Measurements from ENCODE around the gene ENOX2. TPM values are rescaled to one million over a fixed set of nuclear protein-coding genes. Genes with fewer than 3 reads are reported as not detected.
"Not testable (repeated sequence)": the region's sequence is repeated elsewhere in the genome, so short reads cannot be mapped to it uniquely, and the experiment has no call there.

Gene ENOX2
- total and polyA plus RNA-seq, 4 donors: 9.0 to 39.6 (median 22.7) TPM

GRCh38 chrX:130827648-130828047, 75.4 kb downstream of the ENOX2 start:
- intact Hi-C loops (cut with DNase I): no loop called here
- no peak overlapping the region for H3K4me3 ChIP-seq (ENCODE audit: low read length in 2 of 2)
- ATAC-seq (ENCODE audit: low FRiP score): no peak
- H3K9me3 ChIP-seq (ENCODE audit: control insufficient read depth, low read length): no peaks in the 10 kb centered on the region
- WGBS, 2 donors: 52 to 91% methylated on average over 2 of the region's 2 CpGs
- no peaks in the 10 kb centered on the region for H3K27me3 ChIP-seq (ENCODE audit: control insufficient read depth in 1 of 2, insufficient read depth in 2 of 2, low read length in 1 of 2)
- DNase-seq: no peak
- peaks cover 2% of the 10 kb centered on the region in 2 donors for H3K4me1 ChIP-seq (ENCODE audit: control insufficient read depth in 1 of 2, insufficient read depth in 2 of 2, low read length in 2 of 2)
- no peaks in the 10 kb centered on the region for H3K36me3 ChIP-seq (ENCODE audit: control insufficient read depth in 1 of 2, insufficient read depth in 2 of 2, low read length in 1 of 2)
- H3K27ac ChIP-seq (ENCODE audit: low read depth in 1 of 2, low read length in 2 of 2): no peak overlapping the region

- no peaks in the 10 kb centered on the region for H3K36me3 ChIP-seq (ENCODE audit: control insufficient read depth in 1 of 2, insufficient read depth in 2 of 2, low read length in 1 of 2)
- peaks cover 0 to 2% of the 10 kb centered on the region in 2 donors for H3K4me1 ChIP-seq (ENCODE audit: control insufficient read depth in 1 of 2, insufficient read depth in 2 of 2, low read length in 2 of 2)
- no peaks in the 10 kb centered on the region for H3K27me3 ChIP-seq (ENCODE audit: control insufficient read depth in 1 of 2, insufficient read depth in 2 of 2, low read length in 1 of 2)
- H3K4me3 ChIP-seq (ENCODE audit: low read length in 2 of 2): no peak overlapping the region
- intact Hi-C loops (cut with DNase I): no loop called here
- DNase-seq (no peak), ATAC-seq (ENCODE audit: low FRiP score) (no peak)
- 31 to 46% methylated on average over 1 of the region's 1 CpG for WGBS, 2 donors
- H3K9me3 ChIP-seq (ENCODE audit: control insufficient read depth, low read length): no peaks in the 10 kb centered on the region
- H3K27ac ChIP-seq (ENCODE audit: low read depth in 1 of 2, low read length in 2 of 2): no peak overlapping the region
Measured at GRCh38 chrX:130826249-130826648, 76.8 kb downstream of the ENOX2 start.

- intact Hi-C loops (cut with DNase I): no loop called here
- H3K9me3 ChIP-seq (ENCODE audit: control insufficient read depth, low read length): no peaks in the 10 kb centered on the region
- peaks cover 0 to 2% of the 10 kb centered on the region in 2 donors for H3K4me1 ChIP-seq (ENCODE audit: control insufficient read depth in 1 of 2, insufficient read depth in 2 of 2, low read length in 2 of 2)
- 89 to 97% methylated on average over 2 of the region's 2 CpGs for WGBS, 2 donors
- no peaks in the 10 kb centered on the region for H3K27me3 ChIP-seq (ENCODE audit: control insufficient read depth in 1 of 2, insufficient read depth in 2 of 2, low read length in 1 of 2)
- H3K36me3 ChIP-seq (ENCODE audit: control insufficient read depth in 1 of 2, insufficient read depth in 2 of 2, low read length in 1 of 2): no peaks in the 10 kb centered on the region
- no peak overlapping the region for H3K27ac ChIP-seq (ENCODE audit: low read depth in 1 of 2, low read length in 2 of 2)
- DNase-seq (no peak), ATAC-seq (ENCODE audit: low FRiP score) (no peak)
- H3K4me3 ChIP-seq (ENCODE audit: low read length in 2 of 2): no peak overlapping the region
Measured at GRCh38 chrX:130825525-130825924, 77.5 kb downstream of the ENOX2 start.

GRCh38 chrX:130819367-130819766, 83.6 kb downstream of the ENOX2 start:
- H3K36me3 ChIP-seq (ENCODE audit: control insufficient read depth in 1 of 2, insufficient read depth in 2 of 2, low read length in 1 of 2); H3K4me3 ChIP-seq (ENCODE audit: low read length in 2 of 2); H3K27ac ChIP-seq (ENCODE audit: low read depth in 1 of 2, low read length in 2 of 2); DNase-seq; ATAC-seq (ENCODE audit: low FRiP score); H3K4me1 ChIP-seq (ENCODE audit: control insufficient read depth in 1 of 2, insufficient read depth in 2 of 2, low read length in 2 of 2); H3K27me3 ChIP-seq (ENCODE audit: control insufficient read depth in 1 of 2, insufficient read depth in 2 of 2, low read length in 1 of 2); intact Hi-C loops (cut with DNase I); H3K9me3 ChIP-seq (ENCODE audit: control insufficient read depth, low read length): not testable (repeated sequence)
- WGBS, 2 donors: 81 to 96% methylated on average over 4 of the region's 4 CpGs

- DNase-seq; H3K27me3 ChIP-seq (ENCODE audit: control insufficient read depth in 1 of 2, insufficient read depth in 2 of 2, low read length in 1 of 2); ATAC-seq (ENCODE audit: low FRiP score); H3K27ac ChIP-seq (ENCODE audit: low read depth in 1 of 2, low read length in 2 of 2); H3K4me1 ChIP-seq (ENCODE audit: control insufficient read depth in 1 of 2, insufficient read depth in 2 of 2, low read length in 2 of 2); H3K4me3 ChIP-seq (ENCODE audit: low read length in 2 of 2); H3K36me3 ChIP-seq (ENCODE audit: control insufficient read depth in 1 of 2, insufficient read depth in 2 of 2, low read length in 1 of 2); H3K9me3 ChIP-seq (ENCODE audit: control insufficient read depth, low read length); intact Hi-C loops (cut with DNase I): not testable (repeated sequence)
- 74 to 89% methylated on average over 5 of the region's 5 CpGs for WGBS, 2 donors
Measured at GRCh38 chrX:130813932-130814331, 89.1 kb downstream of the ENOX2 start.

- Histone ChIP-seq H3K36me3 (ENCODE audit: control insufficient read depth in 1 of 2, insufficient read depth in 2 of 2, low read length in 1 of 2) (no peaks in the 10 kb centered on the region), H3K27ac (ENCODE audit: low read depth in 1 of 2, low read length in 2 of 2) (no peak overlapping the region), H3K4me1 (ENCODE audit: control insufficient read depth in 1 of 2, insufficient read depth in 2 of 2, low read length in 2 of 2) (no peaks in the 10 kb centered on the region), H3K27me3 (ENCODE audit: control insufficient read depth in 1 of 2, insufficient read depth in 2 of 2, low read length in 1 of 2) (no peaks in the 10 kb centered on the region), H3K4me3 (ENCODE audit: low read length in 2 of 2) (no peak overlapping the region), H3K9me3 (ENCODE audit: control insufficient read depth, low read length) (no peaks in the 10 kb centered on the region)
- DNase-seq (peak in 1 of 2 donors; percentile 20), ATAC-seq (ENCODE audit: low FRiP score) (peak; percentile 44)
- WGBS, 2 donors: 62 to 94% methylated on average over 3 of the region's 3 CpGs
- intact Hi-C loops (cut with DNase I): no loop called here
Measured at GRCh38 chrX:130810561-130810960, 92.4 kb downstream of the ENOX2 start.

- intact Hi-C loops (cut with DNase I): no loop called here
- WGBS, 2 donors: 62 to 80% methylated on average over 2 of the region's 2 CpGs
- DNase-seq (no peak), ATAC-seq (ENCODE audit: low FRiP score) (no peak)
- Histone ChIP-seq H3K9me3 (ENCODE audit: control insufficient read depth, low read length) (no peaks in the 10 kb centered on the region), H3K27ac (ENCODE audit: low read depth in 1 of 2, low read length in 2 of 2) (no peak overlapping the region), H3K36me3 (ENCODE audit: control insufficient read depth in 1 of 2, insufficient read depth in 2 of 2, low read length in 1 of 2) (no peaks in the 10 kb centered on the region), H3K27me3 (ENCODE audit: control insufficient read depth in 1 of 2, insufficient read depth in 2 of 2, low read length in 1 of 2) (no peaks in the 10 kb centered on the region), H3K4me3 (ENCODE audit: low read length in 2 of 2) (no peak overlapping the region), H3K4me1 (ENCODE audit: control insufficient read depth in 1 of 2, insufficient read depth in 2 of 2, low read length in 2 of 2) (no peaks in the 10 kb centered on the region)
Measured at GRCh38 chrX:130805903-130806302, 97.1 kb downstream of the ENOX2 start.

- ATAC-seq (ENCODE audit: low FRiP score): no peak
- DNase-seq: no peak
- Histone ChIP-seq H3K4me3 (ENCODE audit: low read length in 2 of 2) (no peak overlapping the region), H3K9me3 (ENCODE audit: control insufficient read depth, low read length) (no peaks in the 10 kb centered on the region), H3K4me1 (ENCODE audit: control insufficient read depth in 1 of 2, insufficient read depth in 2 of 2, low read length in 2 of 2) (no peaks in the 10 kb centered on the region), H3K27me3 (ENCODE audit: control insufficient read depth in 1 of 2, insufficient read depth in 2 of 2, low read length in 1 of 2) (no peaks in the 10 kb centered on the region), H3K36me3 (ENCODE audit: control insufficient read depth in 1 of 2, insufficient read depth in 2 of 2, low read length in 1 of 2) (no peaks in the 10 kb centered on the region), H3K27ac (ENCODE audit: low read depth in 1 of 2, low read length in 2 of 2) (no peak overlapping the region)
- intact Hi-C loops (cut with DNase I): no loop called here
- WGBS, 2 donors: 75 to 87% methylated on average over 1 of the region's 1 CpG
Measured at GRCh38 chrX:130803537-130803936, 99.5 kb downstream of the ENOX2 start.

GRCh38 chrX:130801901-130802300, 101.1 kb downstream of the ENOX2 start:
- Histone ChIP-seq H3K36me3 (ENCODE audit: control insufficient read depth in 1 of 2, insufficient read depth in 2 of 2, low read length in 1 of 2) (no peaks in the 10 kb centered on the region), H3K4me1 (ENCODE audit: control insufficient read depth in 1 of 2, insufficient read depth in 2 of 2, low read length in 2 of 2) (no peaks in the 10 kb centered on the region), H3K9me3 (ENCODE audit: control insufficient read depth, low read length) (no peaks in the 10 kb centered on the region), H3K27ac (ENCODE audit: low read depth in 1 of 2, low read length in 2 of 2) (no peak overlapping the region), H3K27me3 (ENCODE audit: control insufficient read depth in 1 of 2, insufficient read depth in 2 of 2, low read length in 1 of 2) (no peaks in the 10 kb centered on the region), H3K4me3 (ENCODE audit: low read length in 2 of 2) (no peak overlapping the region)
- DNase-seq (no peak), ATAC-seq (ENCODE audit: low FRiP score) (no peak)
- intact Hi-C loops (cut with DNase I): no loop called here
- WGBS, 2 donors: 57 to 90% methylated on average over 2 of the region's 2 CpGs
